ENCODE data around the gene SREBF2. TPM values are rescaled to one million over a fixed set of nuclear protein-coding genes. Genes with fewer than 3 reads are reported as not detected.
A peak's percentile ranks its signal among the peaks of the same experiment; 100 is the strongest.

SREBF2 gene
- total and polyA plus RNA-seq, 10 of the 15 experiments (the other 5 are each of a cell fraction or from before 2014, with no cell fraction given): 2.4 to 177 (median 78.8) TPM

- TF ChIP-seq NRF1 (conservative IDR thresholded peaks at IDR 0.05; ENCODE audit: low read depth, low read length) (no peak), TCF7 (IDR thresholded peaks at IDR 0.05; ENCODE audit: borderline replicate concordance) (no peak), ZBED1 (IDR thresholded peaks at IDR 0.05; ENCODE audit: borderline replicate concordance) (no peak), POLR2AphosphoS2 (IDR thresholded peaks at IDR 0.05; ENCODE audit: low read depth, low read length) (no peak)
These were observed 80.3 kb downstream of the SREBF2 start (continued) for GRCh38 chr22:41913040-41913719.

GRCh38 chr22:41913842-41914534, 81.1 kb downstream of the SREBF2 start:
- DNase-seq (ENCODE audit: low read depth, low spot score) (no peak), FAIRE-seq (no peak), ATAC-seq (no peak)
- H3K4me2 ChIP-seq (ENCODE audit: control insufficient read depth, insufficient read depth): peak overlapping the region; percentile 89; the same call in 1 of the 2 replicates
- ChIA-PET POLR2A (interaction anchor here (0.6 to 15.3 kb wide), 8 partner anchors 10 to 82 kb away, joined by 3 to 599 read pairs (median 4); partner anchors contain the start of gene CENPM), RAD21 (ENCODE audit: unreplicated experiment) (interaction anchor here (0.7 to 5.8 kb wide), 7 partner anchors 12 to 217 kb away, joined by 3 to 40 read pairs (median 3); partner anchors contain the start of genes CCDC134 and TNFRSF13C), SMC1A (ENCODE audit: uncharacterized antibody, unreplicated experiment) (interaction anchor here (1.4 to 1.5 kb wide), 3 partner anchors 22 to 217 kb away, joined by 4 to 5 read pairs (median 5); no protein-coding TSS in a partner anchor), CTCF (interaction anchor here (0.9 to 2.9 kb wide), 6 partner anchors 11 to 247 kb away, joined by 3 to 9 read pairs (median 4); no protein-coding TSS in a partner anchor)
- no peaks in the 10 kb centered on the region for H3K9me3 ChIP-seq (replicated peaks; ENCODE audit: control insufficient read depth, insufficient read depth, low read length)
- WGBS (ENCODE audit: insufficient coverage, insufficient replicate concordance, low lambda C conversion rate, missing lambda C conversion rate): 3% methylated on average over 73 of the region's 79 CpGs
- peak overlapping the region; percentile 32; the same call in 1 of the 2 replicates for H3K4me3 ChIP-seq
- peak overlapping the region; percentile 15; the same call in 1 of the 2 replicates for H2AFZ ChIP-seq (ENCODE audit: control insufficient read depth, low read depth, low read length)
- no peaks in the 10 kb centered on the region for H3K79me2 ChIP-seq (ENCODE audit: control insufficient read depth, insufficient read depth, low read length)
- H3K36me3 ChIP-seq (ENCODE audit: control insufficient read depth in 2 of 2, insufficient read depth in 2 of 2, low read length in 1 of 2): no peaks in the 10 kb centered on the region
- H3K27ac ChIP-seq (ENCODE audit: control insufficient read depth, insufficient read depth): no peak overlapping the region
- no peak overlapping the region for H3K9ac ChIP-seq (ENCODE audit: control insufficient read depth, insufficient read depth, low read length)
- intact Hi-C loops (cut with micrococcal nuclease; ENCODE audit: unreplicated experiment): no loop called here
- in situ Hi-C loops (cut with MboI): no loop called here
- no TSS peak for BruUV-seq (replicated peaks)
- peaks cover 30% of the 10 kb centered on the region for H3K4me1 ChIP-seq (ENCODE audit: control insufficient read depth, insufficient read depth, low read length)
- H4K20me1 ChIP-seq (ENCODE audit: control insufficient read depth, insufficient read depth): peaks cover 6% of the 10 kb centered on the region; the same call in 1 of the 2 replicates
- H3K27me3 ChIP-seq (replicated peaks in 1 of 2; ENCODE audit: control insufficient read depth in 2 of 2, insufficient read depth in 2 of 2, low read length in 1 of 2): peaks cover 6 to 12% of the 10 kb centered on the region in 2 experiments; a peak in 3 of 4 replicates
- TF ChIP-seq RCOR1 (conservative IDR thresholded peaks at IDR 0.05; ENCODE audit: low read depth, low read length) (no peak), RAD21 (IDR thresholded peaks at IDR 0.05; ENCODE audit: insufficient read depth, low read depth, low read length) (no peak), HDAC6 (IDR thresholded peaks at IDR 0.05; ENCODE audit: unreplicated experiment) (peak; percentile 96), NKRF (conservative IDR thresholded peaks at IDR 0.05) (0 out of 2 replicates have a peak, but pooled peaks have one; percentile 19), CREM (IDR thresholded peaks at IDR 0.05; ENCODE audit: low read depth) (no peak), IKZF1 (conservative IDR thresholded peaks at IDR 0.05) (peak; percentile 75; the same call in 1 of the 2 replicates), ZSCAN29 (IDR thresholded peaks at IDR 0.05) (no peak), BHLHE40 (IDR thresholded peaks at IDR 0.05; ENCODE audit: borderline replicate concordance in 1 of 2, low read depth in 2 of 2, low read length in 1 of 2) (peak; percentile 73 to 96; a peak in 3 of 4 replicates), PML (IDR thresholded peaks at IDR 0.05; ENCODE audit: low read length) (no peak), ZNF687 (IDR thresholded peaks at IDR 0.05) (peak; percentile 80), SREBF2 (IDR thresholded peaks at IDR 0.05; ENCODE audit: low read length) (no peak)
